Keratinocyte (primary cell): ENCODE measurements around the gene ANO10. TPM values are rescaled to one million over a fixed set of nuclear protein-coding genes. Genes with fewer than 3 reads are reported as not detected.
"Not testable (repeated sequence)": the region's sequence is repeated elsewhere in the genome, so short reads cannot be mapped to it uniquely, and the experiment has no call there.

Source experiments
- DNase-seq: peaks from one replicate; pipeline ENCODE4 v3.0.0-alpha.2; 2011; ENCODE audit warnings: low read depth, missing footprints, low spot score
- FAIRE-seq: peaks from 2 replicates; lab custom pipeline; 2011; peaks lifted over from hg19 to GRCh38; lab: Jason Lieb, UNC
- H2AFZ ChIP-seq: 2 replicates; pipeline ENCODE4 v1.6.0; 2012; ENCODE audit warnings: low read length, control low read depth, inconsistent platforms; ENCODE audit not compliant: control insufficient read depth
- H3K27ac ChIP-seq: 2 replicates; pipeline ENCODE4 v1.5.1; 2011; ENCODE audit warnings: low read length; ENCODE audit not compliant: control insufficient read depth, insufficient read depth
- H3K27me3 ChIP-seq: 3 replicates; pipeline ENCODE4 v1.6.0; 2011; ENCODE audit warnings: low read length; ENCODE audit not compliant: control insufficient read depth, insufficient read depth; ENCODE audit errors: extremely low read depth
- H3K36me3 ChIP-seq, 2 experiments: 2 replicates in 1 of 2; 3 replicates in 1 of 2; pipeline ENCODE4 v1.5.1; 2011; ENCODE audit warnings: low read length in 2 of 2, mild to moderate bottlenecking in 1 of 2; ENCODE audit not compliant: control insufficient read depth in 2 of 2, insufficient read depth in 2 of 2; ENCODE audit errors: extremely low read depth in 1 of 2
- H3K4me1 ChIP-seq: 3 replicates; pipeline ENCODE4 v1.5.1; 2011; ENCODE audit warnings: low read length; ENCODE audit not compliant: control insufficient read depth, insufficient read depth; ENCODE audit errors: extremely low read depth
- H3K4me2 ChIP-seq: 3 replicates; pipeline ENCODE4 v1.6.0; 2011; ENCODE audit warnings: low read depth, low read length; ENCODE audit not compliant: control insufficient read depth, insufficient read depth; ENCODE audit errors: extremely low read depth
- H3K4me3 ChIP-seq, 3 experiments: fragments of 200-600 bp in 1 of 3; sonication (generic) in 1 of 3; 2 replicates in 2 of 3; 3 replicates in 1 of 3; pipeline ENCODE4 v1.5.1; 2011 to 2016; ENCODE audit warnings: low read length in 3 of 3, mild to moderate bottlenecking in 3 of 3, control low read depth in 2 of 3, inconsistent platforms in 1 of 3, low read depth in 1 of 3, mixed read lengths in 1 of 3, mixed run types in 1 of 3, moderate library complexity in 1 of 3; ENCODE audit not compliant: control insufficient read depth in 2 of 3, insufficient read depth in 2 of 3; ENCODE audit errors: extremely low read depth in 1 of 3
- H3K79me2 ChIP-seq: 2 replicates; pipeline ENCODE4 v1.6.0; 2012; ENCODE audit warnings: low read length; ENCODE audit not compliant: control insufficient read depth, insufficient read depth
- H3K9ac ChIP-seq: 3 replicates; pipeline ENCODE4 v1.6.0; 2011; ENCODE audit warnings: low read length; ENCODE audit not compliant: control insufficient read depth, insufficient read depth; ENCODE audit errors: extremely low read depth
- H3K9me1 ChIP-seq: 3 replicates; pipeline ENCODE4 v1.6.0; 2011; ENCODE audit warnings: low read length; ENCODE audit not compliant: control insufficient read depth, insufficient read depth; ENCODE audit errors: extremely low read depth
- H3K9me3 ChIP-seq: 2 replicates; pipeline ENCODE4 v1.5.1; 2012; ENCODE audit warnings: low read depth, low read length; ENCODE audit not compliant: control insufficient read depth
- H4K20me1 ChIP-seq: 3 replicates; pipeline ENCODE4 v1.6.0; 2011; ENCODE audit warnings: low read length; ENCODE audit not compliant: control insufficient read depth, insufficient read depth; ENCODE audit errors: extremely low read depth
- CTCF ChIP-seq, 3 experiments: IDR thresholded peaks in 1 of 3; conservative IDR thresholded peaks in 1 of 3; optimal IDR thresholded peaks in 1 of 3; 2 replicates in 2 of 3; 3 replicates in 1 of 3; pipeline versions ENCODE3 to v1.5.1; 2011; ENCODE audit warnings: low read length in 3 of 3, mild to moderate bottlenecking in 3 of 3, moderate library complexity in 2 of 3, control low read depth in 1 of 3, inconsistent platforms in 1 of 3; ENCODE audit not compliant: insufficient read depth in 2 of 3; ENCODE audit errors: extremely low read depth in 1 of 3
- EZH2 ChIP-seq: IDR thresholded peaks from one replicate; pipeline ENCODE4 v1.6.1; 2012; ENCODE audit warnings: inconsistent platforms, mild to moderate bottlenecking, low read length, moderate library complexity
- dilution Hi-C: fragments of 300-500 bp; cut with MboI; formaldehyde crosslinking; loops from one replicate; pipeline ENCODE4 v1.7.0; 2020; ENCODE audit warnings: low sequenced_read_pairs; ENCODE audit not compliant: extremely low pct_ligation_motif_present
- polyA plus RNA-seq, 5 experiments: library from polyadenylated mRNA; depleted of rRNA in 3 of 5; stranded (reverse) in 3 of 5; stranded (forward) in 1 of 5; unstranded in 1 of 5; fragments of >200 nt; gene quantifications; 1 replicate in 1 of 5; 2 replicates in 3 of 5; 3 replicates in 1 of 5; pipeline versions ENCODE4 v1.2.1 to v1.2.3, GENCODE V29; 2011 to 2012; ENCODE audit warnings: missing spikeins in 2 of 5, low read depth in 1 of 5, low replicate concordance in 1 of 5

The ANO10 gene
- polyA plus RNA-seq, 1 donor (not counting 4 experiments of a cell fraction or from before 2014, with no cell fraction given): 48.8 TPM

GRCh38 chr3:43481375-43481774, 140.4 kb downstream of the ANO10 start:
- no peaks in the 10 kb centered on the region for H3K79me2 ChIP-seq
- DNase-seq (no peak), FAIRE-seq (no peak)
- H3K9ac ChIP-seq: no peak overlapping the region
- H2AFZ ChIP-seq: no peak overlapping the region
- H3K27ac ChIP-seq: no peak overlapping the region
- no peak overlapping the region for H3K4me2 ChIP-seq
- no peaks in the 10 kb centered on the region for H3K27me3 ChIP-seq
- H3K36me3 ChIP-seq: peaks cover 0 to 2% of the 10 kb centered on the region in 2 experiments
- dilution Hi-C loops: no loop called here
- H3K4me3 ChIP-seq: no peak overlapping the region
- TF ChIP-seq CTCF (optimal IDR thresholded peaks at IDR 0.05 in 1 of 3, IDR thresholded peaks at IDR 0.05 in 1 of 3, conservative IDR thresholded peaks at IDR 0.05 in 1 of 3; ENCODE audit: extremely low read depth in 1 of 3, insufficient read depth in 2 of 3, low read length in 3 of 3) (no peak), EZH2 (no peak)
- H3K9me3 ChIP-seq: no peaks in the 10 kb centered on the region
- no peaks in the 10 kb centered on the region for H3K9me1 ChIP-seq
- H4K20me1 ChIP-seq: no peaks in the 10 kb centered on the region
- no peaks in the 10 kb centered on the region for H3K4me1 ChIP-seq

GRCh38 chr3:43478839-43479238, 143.0 kb downstream of the ANO10 start:
- H3K27me3 ChIP-seq, H4K20me1 ChIP-seq, dilution Hi-C loops, H3K4me1 ChIP-seq, H3K4me2 ChIP-seq, H3K79me2 ChIP-seq, H3K9me1 ChIP-seq, H3K27ac ChIP-seq, H3K9me3 ChIP-seq, H3K9ac ChIP-seq, H3K4me3 ChIP-seq, H2AFZ ChIP-seq, H3K36me3 ChIP-seq, DNase-seq: not testable (repeated sequence)
- peak; percentile 34 for FAIRE-seq

- no peak for TF ChIP-seq CTCF (optimal IDR thresholded peaks at IDR 0.05 in 1 of 3, IDR thresholded peaks at IDR 0.05 in 1 of 3, conservative IDR thresholded peaks at IDR 0.05 in 1 of 3; ENCODE audit: extremely low read depth in 1 of 3, insufficient read depth in 2 of 3, low read length in 3 of 3)
- TF ChIP-seq EZH2: no peak
- DNase-seq: no peak
- dilution Hi-C loops: no loop called here
These were observed 143.6 kb downstream of the ANO10 start for GRCh38 chr3:43478118-43478785.

More at GRCh38 chr3:43478118-43478785, 143.6 kb downstream of the ANO10 start:
- no peaks in the 10 kb centered on the region for H3K9me1 ChIP-seq
- H3K9me3 ChIP-seq: no peaks in the 10 kb centered on the region
- no peak overlapping the region for H3K4me2 ChIP-seq
- H3K4me1 ChIP-seq: no peaks in the 10 kb centered on the region
- no peak overlapping the region for H2AFZ ChIP-seq
- H3K27ac ChIP-seq: no peak overlapping the region
- peaks cover 0 to 2% of the 10 kb centered on the region in 2 experiments for H3K36me3 ChIP-seq
- H3K27me3 ChIP-seq: no peaks in the 10 kb centered on the region
- H3K9ac ChIP-seq: no peak overlapping the region
- no peak for FAIRE-seq
- no peaks in the 10 kb centered on the region for H3K79me2 ChIP-seq
- H4K20me1 ChIP-seq: no peaks in the 10 kb centered on the region
- no peak overlapping the region for H3K4me3 ChIP-seq
